Measurements from ENCODE around the gene TPH2.

The TPH2 gene

GRCh38 chr12:71904629-71905028 lies 34.0 kb upstream of the TPH2 start:
- Histone ChIP-seq H3K4me3 (ENCODE audit: low read depth in 1 of 2, low read length in 1 of 2) (no peak overlapping the region), H3K4me1 (ENCODE audit: control insufficient read depth in 1 of 2, insufficient read depth in 1 of 2, low read depth in 1 of 2, low read length in 1 of 2) (no peaks in the 10 kb centered on the region), H3K36me3 (peaks cover 49% of the 10 kb centered on the region), H3K27ac (no peak overlapping the region), H3K27me3 (no peaks in the 10 kb centered on the region), H3K9me3 (no peaks in the 10 kb centered on the region)
- TF ChIP-seq, protein P1, sequence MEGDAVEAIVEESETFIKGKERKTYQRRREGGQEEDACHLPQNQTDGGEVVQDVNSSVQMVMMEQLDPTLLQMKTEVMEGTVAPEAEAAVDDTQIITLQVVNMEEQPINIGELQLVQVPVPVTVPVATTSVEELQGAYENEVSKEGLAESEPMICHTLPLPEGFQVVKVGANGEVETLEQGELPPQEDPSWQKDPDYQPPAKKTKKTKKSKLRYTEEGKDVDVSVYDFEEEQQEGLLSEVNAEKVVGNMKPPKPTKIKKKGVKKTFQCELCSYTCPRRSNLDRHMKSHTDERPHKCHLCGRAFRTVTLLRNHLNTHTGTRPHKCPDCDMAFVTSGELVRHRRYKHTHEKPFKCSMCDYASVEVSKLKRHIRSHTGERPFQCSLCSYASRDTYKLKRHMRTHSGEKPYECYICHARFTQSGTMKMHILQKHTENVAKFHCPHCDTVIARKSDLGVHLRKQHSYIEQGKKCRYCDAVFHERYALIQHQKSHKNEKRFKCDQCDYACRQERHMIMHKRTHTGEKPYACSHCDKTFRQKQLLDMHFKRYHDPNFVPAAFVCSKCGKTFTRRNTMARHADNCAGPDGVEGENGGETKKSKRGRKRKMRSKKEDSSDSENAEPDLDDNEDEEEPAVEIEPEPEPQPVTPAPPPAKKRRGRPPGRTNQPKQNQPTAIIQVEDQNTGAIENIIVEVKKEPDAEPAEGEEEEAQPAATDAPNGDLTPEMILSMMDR (IDR thresholded peaks at IDR 0.05), result no peak

- Histone ChIP-seq H3K27ac (no peak overlapping the region), H3K4me3 (ENCODE audit: low read depth in 1 of 2, low read length in 1 of 2) (no peak overlapping the region), H3K36me3 (no peaks in the 10 kb centered on the region), H3K4me1 (ENCODE audit: control insufficient read depth in 1 of 2, insufficient read depth in 1 of 2, low read depth in 1 of 2, low read length in 1 of 2) (no peaks in the 10 kb centered on the region), H3K27me3 (peaks cover 86% of the 10 kb centered on the region), H3K9me3 (no peaks in the 10 kb centered on the region)
- TF ChIP-seq, protein P1 (IDR thresholded peaks at IDR 0.05), result no peak
Observed at GRCh38 chr12:71935594-71935993, 3.1 kb upstream of the TPH2 start.

- no peaks in the 10 kb centered on the region for H3K4me1 ChIP-seq (ENCODE audit: control insufficient read depth in 1 of 2, insufficient read depth in 1 of 2, low read depth in 1 of 2, low read length in 1 of 2)
- no peak overlapping the region for H3K4me3 ChIP-seq (ENCODE audit: low read depth in 1 of 2, low read length in 1 of 2)
- no peak overlapping the region for H3K27ac ChIP-seq
Observed at GRCh38 chr12:71940068-71940467, 1.4 kb downstream of the TPH2 start.

DNA sequence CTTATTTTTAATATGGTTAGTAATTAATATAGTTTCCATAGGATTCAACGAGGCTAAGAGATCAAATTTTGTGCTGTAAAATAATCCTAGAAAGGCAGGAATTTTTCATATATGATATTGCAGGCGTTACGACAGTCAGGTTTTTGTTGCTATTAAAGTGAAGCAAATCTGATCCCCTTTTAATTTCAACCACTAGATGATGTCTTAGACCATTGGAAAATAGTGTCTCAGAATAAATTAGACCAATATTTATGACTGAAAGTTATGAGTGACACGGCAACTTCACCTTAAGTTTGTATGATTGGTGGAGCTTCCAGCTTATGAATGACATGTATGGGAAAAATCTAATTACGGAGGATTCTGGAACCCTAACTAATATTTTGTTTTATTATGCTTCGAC lies 2.5 kb downstream of the TPH2 start:
- no peaks in the 10 kb centered on the region for H3K4me1 ChIP-seq (ENCODE audit: control insufficient read depth in 1 of 2, insufficient read depth in 1 of 2, low read depth in 1 of 2, low read length in 1 of 2)
- H3K36me3 ChIP-seq, result no peaks in the 10 kb centered on the region
- H3K27me3 ChIP-seq, result peaks cover 100% of the 10 kb centered on the region
- H3K9me3 ChIP-seq, result no peaks in the 10 kb centered on the region
- H3K27ac ChIP-seq, result no peak overlapping the region
- no peak overlapping the region for H3K4me3 ChIP-seq (ENCODE audit: low read depth in 1 of 2, low read length in 1 of 2)
- TF ChIP-seq, protein P1 (IDR thresholded peaks at IDR 0.05), result no peak

More at GRCh38 chr12:71940068-71940467, 1.4 kb downstream of the TPH2 start:
- no peaks in the 10 kb centered on the region for H3K9me3 ChIP-seq
- H3K27me3 ChIP-seq, result peaks cover 100% of the 10 kb centered on the region
- TF ChIP-seq, protein P1 (IDR thresholded peaks at IDR 0.05), result no peak
- H3K36me3 ChIP-seq, result no peaks in the 10 kb centered on the region

GRCh38 chr12:71942259-71942658 lies 3.6 kb downstream of the TPH2 start:
- TF ChIP-seq, protein P1 (IDR thresholded peaks at IDR 0.05), result no peak
- Histone ChIP-seq H3K36me3 (no peaks in the 10 kb centered on the region), H3K27me3 (peaks cover 100% of the 10 kb centered on the region)

GRCh38 chr12:71942703-71943102 lies 4.1 kb downstream of the TPH2 start:
- Histone ChIP-seq H3K27ac (no peak overlapping the region), H3K9me3 (no peaks in the 10 kb centered on the region), H3K4me1 (ENCODE audit: control insufficient read depth in 1 of 2, insufficient read depth in 1 of 2, low read depth in 1 of 2, low read length in 1 of 2) (no peaks in the 10 kb centered on the region), H3K4me3 (ENCODE audit: low read depth in 1 of 2, low read length in 1 of 2) (no peak overlapping the region), H3K27me3 (peaks cover 100% of the 10 kb centered on the region), H3K36me3 (no peaks in the 10 kb centered on the region)
- TF ChIP-seq, protein P1 (IDR thresholded peaks at IDR 0.05), result no peak

More at GRCh38 chr12:71942259-71942658, 3.6 kb downstream of the TPH2 start:
- H3K4me3 ChIP-seq (ENCODE audit: low read depth in 1 of 2, low read length in 1 of 2), result no peak overlapping the region
- H3K27ac ChIP-seq, result no peak overlapping the region
- H3K4me1 ChIP-seq (ENCODE audit: control insufficient read depth in 1 of 2, insufficient read depth in 1 of 2, low read depth in 1 of 2, low read length in 1 of 2), result no peaks in the 10 kb centered on the region
- H3K9me3 ChIP-seq, result no peaks in the 10 kb centered on the region

All from neutrophil (primary cell).